GM19035 (cell line): ENCODE results near the gene RNF14.

Experiments used
- ATAC-seq: cut with Tn5 transposase; IDR thresholded peaks from one replicate; pipeline ENCODE4 v1.9.1; 2021; ENCODE audit not compliant: unreplicated experiment

Gene RNF14

GRCh38 chr5:141973871-141974595 is 5.1 kb downstream of the RNF14 start:
- ATAC-seq = no peak

DNA sequence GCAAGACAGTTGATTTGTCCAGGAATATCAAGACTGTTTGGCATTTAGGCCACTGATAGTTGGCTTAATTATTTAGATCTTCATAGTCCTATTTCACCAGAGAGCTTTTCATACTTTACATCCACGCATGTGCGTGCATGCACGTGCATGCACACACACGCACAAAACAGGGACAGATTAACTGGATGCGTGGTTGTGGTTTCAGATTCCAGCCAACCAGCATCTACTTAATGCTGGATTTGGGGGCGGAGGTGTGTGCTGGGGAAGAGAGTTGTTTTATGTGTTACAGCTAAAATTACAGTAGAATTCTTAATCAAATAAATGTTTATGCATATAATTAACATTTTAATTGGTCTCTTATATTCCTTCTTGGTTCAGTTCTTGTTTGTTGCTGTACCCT is 7.3 kb downstream of the RNF14 start:
- ATAC-seq = no peak

DNA sequence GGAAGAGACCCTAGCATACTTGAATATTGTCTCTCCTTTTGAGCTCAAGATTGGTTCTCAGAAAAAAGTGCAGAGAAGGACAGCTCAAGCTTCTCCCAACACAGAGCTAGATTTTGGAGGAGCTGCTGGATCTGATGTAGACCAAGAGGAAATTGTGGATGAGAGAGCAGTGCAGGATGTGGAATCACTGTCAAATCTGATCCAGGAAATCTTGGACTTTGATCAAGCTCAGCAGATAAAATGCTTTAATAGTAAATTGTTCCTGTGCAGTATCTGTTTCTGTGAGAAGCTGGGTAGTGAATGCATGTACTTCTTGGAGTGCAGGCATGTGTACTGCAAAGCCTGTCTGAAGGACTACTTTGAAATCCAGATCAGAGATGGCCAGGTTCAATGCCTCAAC is 9.5 kb downstream of the RNF14 start:
- no peak for ATAC-seq

- no peak for ATAC-seq
These were observed 13.7 kb downstream of the RNF14 start for GRCh38 chr5:141982626-141983025.

GRCh38 chr5:141986072-141986471 is 17.2 kb downstream of the RNF14 start:
- no peak for ATAC-seq

DNA sequence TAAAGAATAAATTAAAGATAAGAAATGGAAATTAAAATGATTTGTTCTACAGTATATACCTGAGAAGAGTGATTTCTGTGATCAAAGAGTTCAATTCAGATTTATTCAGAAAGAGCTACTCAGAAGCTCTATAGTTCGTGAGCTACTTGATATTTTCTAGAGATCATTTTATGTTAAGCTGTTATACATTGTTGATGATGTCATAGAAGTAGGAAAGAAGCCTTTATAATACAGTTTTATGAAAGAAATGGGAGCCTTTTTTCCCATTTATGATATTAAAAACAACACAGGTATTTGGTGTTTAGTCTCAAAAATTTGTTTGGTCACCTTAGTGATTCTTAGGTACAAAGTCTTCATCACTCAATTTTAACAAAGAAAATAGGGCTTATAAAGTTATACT is 20.8 kb downstream of the RNF14 start:
- no peak for ATAC-seq

DNA sequence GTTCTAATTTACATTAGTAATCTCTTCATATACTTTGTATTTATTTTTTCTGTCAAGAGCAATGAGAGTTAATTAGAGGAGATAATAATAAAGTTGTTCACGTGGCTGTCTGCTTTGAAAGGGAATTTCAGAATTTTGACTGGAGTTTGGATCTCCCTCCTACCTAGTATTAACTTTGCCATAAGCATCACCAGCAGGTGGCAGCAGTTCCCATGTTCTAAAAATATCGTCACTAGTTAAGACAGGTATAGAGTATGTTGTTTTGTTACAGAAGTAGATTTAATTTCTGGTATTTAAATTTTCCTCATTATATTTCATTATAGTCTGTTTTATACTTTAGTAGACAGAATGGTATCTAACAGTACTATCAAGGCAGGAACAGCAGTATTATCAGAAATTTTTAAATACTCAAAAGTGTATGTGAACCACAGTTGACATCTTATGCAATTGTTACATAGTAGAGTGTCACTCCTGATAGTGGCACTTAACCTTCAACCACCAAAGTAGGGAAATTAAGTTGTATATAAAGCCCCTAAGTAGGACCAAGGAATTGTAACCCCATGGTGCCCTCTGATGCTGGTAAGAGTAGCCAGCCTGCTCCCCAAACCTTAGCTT is 23.6 kb downstream of the RNF14 start:
- ATAC-seq = peak; percentile 68

- ATAC-seq = no peak
These were observed 25.7 kb downstream of the RNF14 start for GRCh38 chr5:141994511-141995136.

GRCh38 chr5:141995656-141996055 is 26.8 kb downstream of the RNF14 start:
- no peak for ATAC-seq

DNA sequence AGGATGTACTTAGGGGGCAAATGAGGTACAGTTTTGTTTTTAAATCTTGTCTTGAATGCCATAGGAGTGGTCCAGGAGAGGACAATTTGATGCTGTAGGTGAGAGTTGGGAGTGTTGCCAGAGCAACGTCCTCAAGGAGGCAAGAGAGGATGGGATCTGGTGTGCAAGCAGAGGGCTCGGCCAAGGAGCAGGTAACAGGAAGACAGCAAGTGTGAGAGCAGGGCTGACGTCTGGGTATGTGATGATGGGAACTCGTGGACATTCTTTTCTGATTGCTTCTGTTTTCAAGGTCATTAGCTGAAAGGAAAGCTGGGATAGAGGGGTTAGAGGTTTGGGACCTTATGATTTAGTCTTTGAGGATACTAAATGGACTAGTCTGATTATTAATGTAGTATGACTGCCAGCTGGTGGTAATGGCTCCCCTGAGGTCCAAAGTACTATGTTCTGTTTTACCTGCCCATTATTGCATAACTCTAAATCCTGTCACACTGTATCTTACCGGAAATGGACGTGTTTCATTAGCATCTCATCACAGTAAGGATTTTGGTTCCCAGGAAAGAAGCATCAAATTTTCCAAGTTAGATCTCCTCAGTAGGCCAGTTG is 28.6 kb downstream of the RNF14 start:
- ATAC-seq = no peak

GRCh38 chr5:142000173-142000572 is 31.3 kb downstream of the RNF14 start:
- no peak for ATAC-seq

DNA sequence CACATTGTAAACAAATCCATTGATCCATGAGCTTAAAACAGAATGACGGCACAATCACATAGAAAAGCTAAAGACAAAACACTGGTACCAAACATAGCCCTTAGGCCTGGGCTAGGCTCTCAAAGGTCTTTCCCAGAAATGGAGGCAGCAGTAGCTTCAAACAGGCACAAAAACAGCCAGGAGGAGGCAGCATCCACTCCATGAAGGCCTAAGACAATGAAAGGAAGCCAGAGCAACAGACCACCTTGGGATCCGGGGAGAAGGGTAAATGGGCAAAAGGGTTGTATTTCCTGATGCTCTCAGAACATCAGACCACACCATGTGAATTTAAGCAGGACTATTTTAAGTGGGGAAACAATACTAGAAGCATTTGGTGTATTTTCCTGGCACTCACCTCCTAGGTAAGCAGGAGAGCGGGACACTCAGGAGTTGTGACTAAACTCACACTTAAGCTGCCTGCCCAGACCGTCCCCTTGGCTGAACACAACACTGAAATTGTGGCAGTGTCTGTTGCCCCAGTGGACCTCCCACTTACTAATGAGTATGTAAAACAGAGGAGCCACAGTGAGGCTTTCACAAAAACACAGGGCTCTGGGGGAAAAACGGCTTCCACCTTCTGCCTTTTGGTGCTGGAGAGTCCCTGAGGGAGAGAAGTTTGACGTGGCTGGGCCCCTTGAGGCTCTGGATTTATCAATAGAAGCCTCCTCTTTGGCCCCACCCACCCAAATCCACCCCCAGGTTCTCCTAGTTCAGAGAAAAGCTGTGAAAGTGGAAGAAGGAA is 32.0 kb downstream of the RNF14 start:
- ATAC-seq = no peak

DNA sequence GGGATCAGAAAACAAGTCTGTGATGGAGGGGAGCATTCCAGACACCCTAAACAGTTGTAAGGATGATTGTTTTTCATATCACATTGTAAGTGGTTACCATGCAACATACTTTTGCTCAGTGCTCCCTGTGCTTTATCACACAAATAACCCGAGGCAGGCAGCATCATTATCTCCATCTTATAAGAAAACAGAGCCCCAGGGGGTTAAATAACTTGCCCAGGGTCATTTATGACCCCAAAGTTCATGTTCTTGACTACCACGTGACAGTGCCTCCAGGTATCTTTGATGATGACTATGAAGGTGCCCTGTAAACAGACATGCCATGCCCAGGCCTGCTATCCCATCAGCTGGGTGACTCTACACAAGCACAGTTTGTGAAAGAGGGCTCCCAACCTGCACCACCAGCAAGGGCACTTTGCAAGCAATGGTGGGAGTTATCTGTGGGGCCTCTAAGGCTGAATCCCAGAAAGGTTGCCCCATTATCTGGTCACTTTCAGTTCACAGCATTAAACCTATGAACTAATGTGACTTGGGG is 34.4 kb downstream of the RNF14 start:
- no peak for ATAC-seq

DNA sequence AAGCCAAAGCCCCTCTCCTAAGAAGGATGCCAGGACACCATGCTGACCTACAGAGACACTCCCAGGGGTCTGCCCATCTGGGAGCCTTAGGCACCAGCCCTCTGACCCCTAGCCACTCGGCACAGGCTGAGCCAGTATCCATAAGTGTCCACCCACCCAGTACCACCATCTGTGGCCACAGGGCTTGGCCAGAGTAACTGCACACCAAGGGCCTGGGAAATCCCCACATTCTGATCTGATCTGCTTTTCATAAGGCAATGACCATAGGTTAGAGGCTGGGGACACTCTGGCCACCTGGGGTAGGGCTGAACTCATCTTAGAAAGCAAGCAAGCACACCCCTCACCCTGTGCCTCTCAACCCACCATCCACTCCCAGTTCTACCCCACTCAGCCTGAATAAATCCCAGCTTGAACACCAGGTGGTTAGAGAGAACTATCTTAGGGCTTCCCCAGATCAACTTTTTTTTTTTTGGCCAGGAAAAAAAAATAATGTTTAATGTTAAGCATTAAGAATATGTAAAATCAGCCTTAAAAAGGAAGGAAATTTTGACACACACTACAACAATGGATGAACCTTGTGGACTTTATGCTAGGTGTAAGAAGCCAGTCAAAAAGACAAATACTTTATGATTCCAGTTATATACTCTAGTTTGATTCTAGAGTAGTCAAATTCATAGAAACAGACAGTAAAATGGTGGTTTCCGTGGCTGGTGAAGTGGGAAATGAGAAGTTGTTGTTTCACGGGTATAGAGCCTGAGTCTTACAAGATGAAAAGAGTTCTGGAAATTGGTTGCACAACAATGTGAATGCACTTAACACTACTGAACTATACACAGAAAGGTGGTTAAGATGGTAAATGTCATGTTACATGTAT is 37.7 kb downstream of the RNF14 start:
- ATAC-seq = no peak

DNA sequence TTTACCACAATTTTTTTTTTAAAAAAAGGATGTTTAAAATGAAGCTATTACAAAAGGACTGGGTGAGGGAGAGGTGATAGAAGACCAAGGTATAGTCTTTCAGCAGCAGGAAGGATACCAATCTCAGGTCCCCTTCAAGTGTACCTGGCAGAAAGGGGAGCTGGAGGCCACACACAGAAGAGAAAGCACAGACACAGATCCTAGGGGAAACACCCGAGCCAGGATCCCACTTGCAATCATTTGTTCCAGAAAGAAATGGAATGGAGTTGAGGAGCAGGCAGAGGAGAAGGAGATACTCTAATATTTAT is 38.3 kb downstream of the RNF14 start:
- ATAC-seq = no peak

GRCh38 chr5:142008813-142009212 is 39.9 kb downstream of the RNF14 start:
- ATAC-seq = no peak

DNA sequence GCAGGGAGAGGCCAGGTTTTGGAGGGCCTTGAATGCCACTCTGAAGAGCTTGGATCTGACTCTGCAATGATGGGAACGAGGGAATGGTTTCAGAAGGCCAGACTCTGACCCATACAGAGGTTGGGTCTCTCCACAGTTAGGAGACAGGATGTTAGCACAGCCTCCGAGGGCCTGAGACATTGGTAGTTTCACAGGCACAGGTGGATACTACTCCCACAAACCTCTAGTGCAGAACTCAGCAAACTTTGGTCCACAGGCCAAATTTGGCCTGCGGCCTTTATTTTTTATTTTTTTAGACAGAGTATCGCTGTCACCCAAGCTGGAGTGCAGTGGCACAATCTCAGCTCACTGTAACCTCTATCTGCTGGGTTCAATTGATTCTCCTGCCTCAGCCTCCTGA is 41.0 kb downstream of the RNF14 start:
- ATAC-seq = no peak

DNA sequence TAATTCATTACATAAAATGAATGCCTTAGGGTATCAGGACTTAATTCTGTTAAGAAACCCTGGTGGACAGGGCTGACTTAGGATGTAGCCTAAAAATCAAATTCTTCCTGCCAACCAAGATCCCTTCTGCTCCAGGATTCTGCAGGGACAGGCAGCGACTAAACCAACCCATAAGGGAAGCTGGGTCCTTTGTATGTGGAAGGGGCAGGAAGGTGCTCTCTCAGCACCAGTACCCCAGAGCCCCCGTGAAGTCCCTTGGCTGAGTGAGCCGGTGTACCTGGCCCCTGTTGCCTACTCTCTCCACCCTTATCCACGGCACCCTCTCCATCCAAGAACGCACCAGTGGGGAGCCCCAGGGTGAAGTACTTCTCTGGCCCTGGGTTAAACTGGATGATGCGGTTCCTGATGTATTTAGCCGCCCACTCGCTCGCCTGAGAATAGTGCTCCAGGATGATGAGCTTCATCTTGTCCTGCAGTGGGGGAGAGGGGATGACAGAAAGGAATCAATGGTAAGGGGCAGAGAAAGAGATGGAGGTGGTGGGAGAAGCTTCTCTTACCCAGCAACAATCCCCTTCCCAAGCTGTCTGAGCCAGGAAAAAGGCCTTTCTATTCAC is 42.8 kb downstream of the RNF14 start:
- no peak for ATAC-seq

- ATAC-seq = no peak
These were observed 43.4 kb downstream of the RNF14 start for GRCh38 chr5:142012186-142012785.
